CD4-positive, alpha-beta T cell treated with Interleukin-15 for 4 hours (primary cell): ENCODE data around the gene CD6.
"Not testable (repeated sequence)": the region's sequence is repeated elsewhere in the genome, so short reads cannot be mapped to it uniquely, and the experiment has no call there.

Experiments
- DNase-seq: peaks from one replicate; pipeline ENCODE4 v3.0.0-alpha.2; 2020; ENCODE audit warnings: low spot score

Gene CD6

DNA sequence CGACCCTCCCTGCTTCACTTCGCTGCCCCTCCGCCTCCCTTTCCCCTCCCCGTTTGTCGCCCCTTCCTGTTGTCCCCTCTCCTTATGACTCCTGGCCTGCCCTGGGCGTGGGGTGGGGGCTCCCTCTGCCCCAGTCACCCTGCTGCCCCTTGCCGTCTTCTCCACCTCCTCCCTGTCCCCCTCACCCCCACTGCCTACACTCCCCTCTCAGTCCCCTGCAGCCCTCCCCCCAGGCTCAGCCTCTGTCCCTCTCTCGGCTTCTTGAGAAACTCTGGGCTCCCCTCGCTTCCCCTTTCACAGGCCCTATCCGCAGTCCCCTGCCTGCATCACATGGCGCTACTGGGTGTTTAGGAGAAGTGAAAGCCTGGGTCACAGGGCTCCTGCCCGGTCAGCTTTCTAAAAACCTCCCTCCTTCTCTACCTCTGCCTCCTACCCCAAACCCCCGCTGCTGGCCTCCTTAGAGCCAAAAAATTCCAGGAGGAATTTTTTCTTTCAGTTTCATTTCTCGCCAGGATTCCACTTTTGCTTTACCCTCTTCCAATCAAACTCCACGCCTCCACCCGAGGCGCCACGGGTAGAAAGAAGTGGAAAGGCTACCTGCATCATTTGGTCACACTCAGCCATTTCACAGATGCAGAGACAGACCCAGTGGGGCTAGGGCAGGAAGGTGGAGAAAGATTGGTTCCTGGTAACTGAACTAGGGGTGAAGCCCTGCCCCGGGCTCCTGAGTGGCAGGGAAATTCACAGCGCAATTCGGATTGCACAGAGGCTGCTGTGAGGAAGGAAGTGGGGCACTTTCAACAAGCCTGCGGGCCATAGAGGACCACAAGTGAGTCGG, 19.4 kb upstream of the CD6 start, which contains the start of gene SLC15A3:
SLC15A3 (minus strand) TSS at position 273 of the 838 bp plus-strand sequence. CDS start 625 bp downstream, outside the sequence.
- peak; percentile 22 for DNase-seq

DNA sequence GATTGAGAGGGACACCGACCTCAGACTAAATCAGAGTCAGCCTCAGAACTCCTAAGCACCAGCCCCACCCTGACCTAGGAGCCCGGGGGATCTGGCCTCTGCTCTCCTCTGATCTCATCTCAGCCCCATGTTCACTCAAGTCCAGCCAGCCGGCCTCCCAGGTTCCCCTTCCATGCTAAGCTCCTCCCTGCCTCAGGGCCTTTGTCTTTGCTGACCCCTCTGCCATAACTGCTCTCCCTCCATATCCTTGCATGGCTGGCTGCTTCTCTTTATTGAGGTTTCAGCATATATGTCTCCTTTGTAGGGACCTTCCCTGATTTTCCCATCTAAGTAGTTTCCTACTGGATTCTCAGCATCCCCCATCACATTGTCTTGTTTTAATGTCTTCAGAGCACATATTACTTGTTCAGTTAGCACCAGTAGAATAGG, 18.7 kb upstream of the CD6 start:
- DNase-seq, result no peak

DNA sequence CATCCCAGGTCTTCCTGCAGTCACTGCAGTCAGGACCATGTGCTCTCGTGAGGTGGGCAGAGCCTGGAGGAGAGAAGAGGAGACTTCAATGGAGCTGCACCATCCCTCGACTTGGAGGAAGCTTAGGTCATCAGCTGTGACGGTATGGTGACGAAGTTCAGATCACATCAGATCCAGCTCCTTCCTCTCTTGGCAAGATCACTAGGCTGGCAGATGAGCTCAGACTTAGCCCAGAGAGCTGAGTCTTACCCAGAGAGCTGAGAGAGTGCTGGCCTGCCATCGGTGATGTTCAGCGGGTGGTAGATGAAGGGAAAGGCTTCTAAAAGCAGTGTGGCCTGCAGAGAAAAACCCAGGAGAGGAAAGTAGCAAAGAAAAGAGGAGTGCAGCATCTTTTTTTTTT, 17.7 kb upstream of the CD6 start:
- no peak for DNase-seq

DNA sequence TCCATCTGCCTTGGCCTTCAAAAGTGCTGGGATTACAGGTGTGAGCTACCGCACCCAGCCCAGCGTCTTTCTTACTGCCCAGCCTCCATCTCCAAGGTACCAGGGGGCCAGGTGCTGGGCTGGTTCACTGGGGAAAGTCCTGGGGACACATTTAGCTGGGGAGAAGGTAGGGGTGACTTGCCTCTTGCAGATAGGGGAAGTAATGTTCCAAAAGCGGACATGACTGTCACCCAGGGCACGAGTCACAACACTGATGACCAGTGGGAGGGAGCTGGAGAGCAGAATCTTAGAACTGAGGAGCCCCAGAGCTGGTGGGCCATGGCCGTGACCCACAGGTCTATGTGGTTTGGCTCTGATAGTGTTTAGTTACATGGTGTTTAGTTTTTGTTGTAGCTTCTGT, 17.1 kb upstream of the CD6 start:
- no peak for DNase-seq

DNA sequence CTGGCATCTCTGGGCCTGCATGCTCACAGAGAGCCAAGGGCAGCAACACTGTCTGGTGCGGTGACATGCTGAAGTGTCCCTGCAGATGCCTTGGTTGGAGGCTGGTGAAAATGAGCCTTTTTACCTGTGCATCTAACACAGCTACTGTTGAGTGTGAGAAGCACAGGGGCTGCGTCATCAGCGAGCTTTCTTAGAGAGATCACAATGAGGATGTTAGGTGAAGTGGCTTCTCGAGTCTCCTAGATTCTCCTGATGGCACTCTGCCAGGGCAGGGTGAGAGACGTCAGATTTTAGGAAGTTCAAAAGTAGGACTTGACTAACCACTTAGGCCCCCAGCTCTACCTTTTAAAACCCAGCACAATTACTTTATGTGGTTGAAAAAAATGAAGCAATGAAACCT, 15.9 kb upstream of the CD6 start:
- no peak for DNase-seq

DNA sequence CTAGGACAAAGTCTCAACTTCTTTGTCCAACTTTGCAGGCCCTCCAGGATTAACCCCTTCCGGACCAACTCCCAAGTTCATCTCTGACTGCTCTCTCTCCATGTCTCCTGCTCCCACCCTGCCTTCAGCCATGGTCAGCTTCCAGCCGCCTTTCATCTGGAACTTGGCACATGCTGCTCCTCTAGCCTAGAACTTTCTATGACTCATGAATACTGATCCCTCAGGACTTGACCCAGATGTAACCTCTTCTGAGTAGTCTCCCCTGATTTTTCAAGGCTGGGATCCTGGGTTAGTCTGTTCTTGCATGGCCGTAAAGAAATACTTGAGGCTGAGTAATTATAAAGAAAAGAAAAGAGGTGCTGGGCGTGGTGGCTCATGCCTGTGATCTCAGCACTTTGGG, 14.3 kb upstream of the CD6 start:
- no peak for DNase-seq

DNA sequence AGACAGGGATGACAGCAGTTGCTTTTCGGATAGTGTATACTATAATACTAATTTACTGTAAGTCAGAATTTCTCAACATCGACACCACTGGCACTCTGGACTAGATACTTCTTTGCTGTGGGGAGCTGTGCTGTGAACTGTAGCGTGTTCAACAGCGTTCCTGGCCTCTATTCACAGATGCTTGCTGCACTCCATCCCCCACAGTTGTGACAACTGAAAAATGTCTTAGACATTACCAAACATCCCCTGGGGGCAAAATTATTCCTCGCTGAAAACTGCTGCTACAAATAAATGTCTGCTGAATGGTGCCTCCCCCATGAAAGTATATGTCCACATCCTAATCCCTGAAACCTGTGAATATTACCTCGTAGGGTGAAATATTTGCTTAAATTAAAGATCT, 12.0 kb upstream of the CD6 start:
- DNase-seq, result no peak

DNA sequence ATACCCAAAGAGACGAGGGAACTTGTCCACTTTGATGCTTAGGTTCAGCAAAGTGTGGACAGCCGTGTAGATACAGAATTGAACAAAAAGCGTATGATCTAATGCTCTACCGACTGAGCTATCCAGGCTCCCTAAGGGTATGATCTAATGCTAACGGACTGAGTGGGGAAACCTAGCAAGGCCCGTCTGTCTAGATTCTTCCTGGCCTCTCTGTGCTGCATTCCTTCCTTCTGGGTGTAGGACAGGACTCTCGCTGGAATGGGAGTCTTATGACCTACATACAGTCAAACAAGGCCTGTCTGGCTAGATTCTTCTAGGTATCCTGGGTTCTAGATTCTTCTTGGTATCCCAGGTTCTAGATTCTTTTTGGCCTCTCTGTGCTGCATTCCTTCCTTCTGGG, 11.1 kb upstream of the CD6 start:
- no peak for DNase-seq

DNA sequence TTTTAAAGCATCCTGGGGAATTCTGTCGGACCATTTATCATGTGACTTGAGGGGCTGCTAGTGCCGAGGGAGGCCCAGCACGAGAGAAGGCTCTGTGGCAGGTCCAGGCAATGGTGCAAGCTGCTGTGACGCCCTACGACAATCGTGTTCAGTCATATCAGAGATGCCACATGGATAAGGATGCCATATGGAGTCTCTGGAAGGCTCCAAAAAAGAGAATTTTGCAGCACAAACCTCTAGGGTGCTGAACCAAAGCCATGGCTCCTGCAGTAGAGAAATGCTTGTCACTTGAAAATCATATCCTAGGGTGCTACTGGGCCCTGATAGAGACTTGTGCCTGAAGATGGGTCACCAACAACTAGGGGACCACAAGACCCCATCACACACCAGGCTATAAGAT, 6.7 kb upstream of the CD6 start:
- no peak for DNase-seq

DNA sequence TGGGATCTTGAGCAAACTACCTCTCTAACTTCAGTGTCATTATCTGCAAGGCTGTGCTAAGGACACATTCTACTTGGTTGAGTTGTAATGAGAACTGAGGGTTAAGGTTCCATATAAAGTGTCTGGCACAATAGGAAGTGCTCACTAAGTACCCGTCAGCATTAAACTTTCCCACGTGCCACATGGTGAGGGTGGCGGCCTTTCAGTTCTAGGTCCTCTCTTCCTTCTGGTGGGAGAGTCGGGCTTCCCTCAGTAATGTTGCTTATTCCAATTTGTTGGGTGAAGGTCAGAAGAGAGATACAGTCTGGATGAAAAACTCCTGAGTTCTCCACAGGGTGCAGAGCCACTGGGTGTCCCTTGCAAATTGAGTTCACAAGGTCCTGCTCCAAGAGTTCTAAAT, 4.6 kb upstream of the CD6 start:
- no peak for DNase-seq

DNA sequence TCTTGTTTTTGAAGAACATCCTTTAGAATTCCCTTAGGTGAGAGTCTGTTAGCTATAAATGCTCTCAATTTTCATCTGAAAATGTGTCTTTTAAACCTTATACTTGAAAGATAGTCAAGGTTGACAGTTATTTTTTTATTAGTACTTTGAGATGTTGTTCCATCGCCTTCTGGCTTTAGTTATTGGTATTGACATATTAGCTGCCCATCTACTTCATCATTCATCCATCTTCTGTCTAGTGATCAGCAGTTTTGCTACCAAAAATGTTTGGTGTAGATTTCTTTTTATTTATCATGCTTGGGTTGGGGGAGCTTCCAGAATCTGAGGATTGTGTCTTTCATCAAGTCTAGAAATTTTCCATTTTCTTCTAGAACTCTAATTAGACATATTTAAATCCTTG, 3.3 kb upstream of the CD6 start:
- DNase-seq, result no peak

DNA sequence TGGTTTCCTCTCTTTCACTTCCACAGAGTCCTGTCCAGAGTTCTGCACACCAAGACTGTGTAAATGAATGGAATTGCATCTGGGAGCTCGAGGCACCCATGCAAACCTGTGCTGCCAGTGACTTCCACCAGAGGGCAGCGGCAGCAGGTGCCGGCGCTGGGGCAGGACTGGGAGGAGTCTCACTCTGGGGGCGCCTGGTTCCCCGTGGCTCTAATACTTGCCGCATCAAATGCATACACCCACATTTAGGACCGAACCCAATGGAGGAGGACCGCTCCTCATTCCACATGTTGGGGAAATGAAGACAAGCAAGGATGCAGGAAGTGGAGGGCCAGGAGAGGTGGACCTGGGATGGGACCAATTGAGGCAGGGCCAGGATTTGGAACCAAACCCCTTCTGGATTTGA, 1.1 kb upstream of the CD6 start:
- peak; percentile 84 for DNase-seq

DNA sequence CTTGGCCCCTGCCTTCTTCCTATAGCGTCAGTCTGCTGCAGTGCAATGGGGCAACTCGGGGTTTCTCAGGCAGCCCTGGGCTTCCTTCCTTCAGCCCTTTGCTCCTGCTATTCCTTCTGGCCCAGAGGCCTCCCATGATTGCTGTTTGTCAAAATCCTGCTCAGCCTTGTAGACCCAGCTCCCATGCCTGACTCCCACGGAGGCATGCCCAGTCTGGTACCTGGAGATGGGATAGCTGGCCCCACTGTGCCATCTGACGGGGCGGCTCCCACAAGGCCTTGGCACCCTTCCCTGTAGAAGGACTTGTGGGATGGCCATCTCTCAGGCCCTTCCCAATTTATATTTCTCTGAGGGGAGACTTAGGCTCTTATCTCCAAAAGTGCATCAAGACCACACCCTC, 590 bp upstream of the CD6 start:
- no peak for DNase-seq

DNA sequence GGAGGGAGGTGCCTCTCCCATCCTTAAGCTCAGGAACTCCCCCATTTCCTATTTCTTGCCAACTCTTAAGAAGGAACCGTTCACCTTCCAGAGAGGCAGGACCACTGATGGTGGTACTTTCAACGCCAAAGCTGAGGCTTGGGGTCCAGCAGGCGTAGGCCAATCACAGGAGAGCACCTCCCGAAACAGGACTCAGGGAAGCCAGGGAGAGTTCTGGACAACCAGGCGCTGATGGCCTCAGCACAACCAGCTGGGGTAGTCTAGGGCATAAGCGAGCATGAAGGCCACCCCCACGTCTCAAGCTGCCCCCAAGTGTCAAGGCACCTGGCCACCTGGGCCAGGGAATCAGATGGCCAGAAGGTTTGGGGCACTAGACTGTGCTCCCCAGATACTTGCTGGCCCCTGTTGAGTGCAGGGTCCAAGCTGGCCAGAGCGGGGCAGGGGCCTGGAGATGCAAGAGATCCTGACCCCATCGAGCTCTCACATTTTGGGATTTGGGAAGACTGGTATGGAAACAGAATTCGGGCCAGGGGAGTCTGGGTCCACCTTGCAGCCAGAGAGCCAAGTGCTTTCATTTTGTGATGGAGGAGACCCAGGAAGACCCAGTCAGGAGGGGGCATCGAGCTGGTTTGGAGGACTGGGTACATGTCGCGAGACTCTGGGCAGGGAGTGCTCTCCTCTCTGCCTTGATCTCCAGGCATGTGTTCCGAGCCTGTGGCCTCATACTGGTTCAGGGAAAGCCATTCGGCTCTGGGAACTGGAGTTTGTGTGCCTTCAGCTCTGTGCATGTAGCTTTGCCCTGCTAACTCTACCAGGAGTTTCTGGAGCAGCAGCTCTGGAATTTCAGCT, 926 bp downstream of the CD6 start:
- DNase-seq, result peak; percentile 33

DNA sequence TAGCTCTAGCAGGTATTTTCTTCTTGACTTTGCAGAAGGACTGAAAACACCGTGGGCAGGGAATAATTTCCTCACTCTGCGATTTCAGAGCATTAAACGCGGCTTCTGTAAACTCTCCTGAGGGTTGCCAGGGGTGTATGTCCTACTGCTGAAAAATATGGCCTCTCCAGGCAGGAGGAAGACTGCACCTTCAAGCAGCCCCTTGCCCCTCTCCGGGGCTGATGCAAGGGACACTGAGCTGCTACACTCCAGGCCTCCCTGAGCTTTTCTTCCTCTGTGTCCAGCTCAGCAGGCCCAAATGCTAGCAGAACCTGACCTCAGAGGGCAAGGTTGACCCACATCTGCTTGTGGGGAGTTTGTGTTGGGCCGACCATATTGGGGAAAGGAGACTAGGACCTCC, 2.2 kb downstream of the CD6 start:
- DNase-seq, result no peak

DNA sequence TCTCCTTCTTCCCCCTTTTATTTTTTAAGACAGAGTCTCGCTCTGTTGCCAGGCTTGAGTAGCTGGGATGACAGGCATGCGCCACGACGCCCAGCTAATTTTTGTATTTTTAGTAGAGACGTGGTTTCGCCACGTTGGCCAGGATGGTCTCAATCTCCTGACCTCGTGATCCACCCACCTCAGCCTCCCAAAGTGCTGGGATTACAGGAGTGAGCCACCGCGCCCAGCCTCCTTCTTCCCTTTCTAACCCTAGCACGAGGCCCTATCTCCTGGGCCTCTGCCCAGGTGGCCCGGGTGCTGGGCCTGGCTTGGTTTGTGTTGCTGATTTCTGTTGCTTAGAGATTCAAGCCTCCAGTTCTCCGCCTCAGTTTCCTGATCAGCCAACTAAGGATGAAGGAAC, 2.8 kb downstream of the CD6 start:
- DNase-seq, result not testable (repeated sequence)

DNA sequence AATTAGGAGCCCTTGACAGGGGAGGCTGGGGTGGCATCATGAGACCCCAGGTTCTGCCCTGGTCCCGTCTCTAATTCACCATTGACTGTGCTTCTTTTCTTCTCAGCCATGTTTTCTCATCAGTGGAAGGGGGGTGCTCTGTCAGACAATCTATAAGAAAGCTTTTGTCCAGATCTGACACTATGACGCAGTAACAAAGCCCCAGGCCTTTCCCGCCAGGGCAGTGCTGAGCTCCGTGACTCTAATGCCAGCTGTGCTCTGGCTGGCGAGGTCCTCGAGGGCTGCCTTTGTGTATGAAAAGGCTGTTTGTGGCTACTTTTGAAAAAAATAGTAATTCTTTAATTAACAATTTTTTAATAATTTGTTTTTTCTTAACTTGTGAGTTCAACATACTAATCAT, 3.2 kb downstream of the CD6 start:
- DNase-seq, result peak; percentile 30

DNA sequence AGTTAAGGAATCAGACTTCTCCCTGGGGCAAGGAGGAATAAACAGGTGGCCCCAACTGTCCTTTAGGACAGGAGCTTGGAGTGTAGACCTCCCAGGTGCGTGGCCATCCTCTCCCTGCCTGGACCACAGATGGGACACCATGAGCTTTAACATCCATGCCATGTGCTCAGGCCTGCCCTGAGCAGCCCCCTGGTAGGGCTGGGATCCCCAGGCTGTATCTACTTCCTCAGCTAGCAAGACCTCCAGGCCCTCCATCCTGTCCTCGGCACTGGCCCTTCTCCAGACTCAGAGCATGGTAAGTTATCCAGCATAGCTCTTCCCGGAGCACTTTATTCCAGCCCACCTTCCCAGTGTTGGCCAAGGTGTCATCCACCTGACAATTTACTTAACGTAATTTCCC, 5.7 kb downstream of the CD6 start:
- no peak for DNase-seq

DNA sequence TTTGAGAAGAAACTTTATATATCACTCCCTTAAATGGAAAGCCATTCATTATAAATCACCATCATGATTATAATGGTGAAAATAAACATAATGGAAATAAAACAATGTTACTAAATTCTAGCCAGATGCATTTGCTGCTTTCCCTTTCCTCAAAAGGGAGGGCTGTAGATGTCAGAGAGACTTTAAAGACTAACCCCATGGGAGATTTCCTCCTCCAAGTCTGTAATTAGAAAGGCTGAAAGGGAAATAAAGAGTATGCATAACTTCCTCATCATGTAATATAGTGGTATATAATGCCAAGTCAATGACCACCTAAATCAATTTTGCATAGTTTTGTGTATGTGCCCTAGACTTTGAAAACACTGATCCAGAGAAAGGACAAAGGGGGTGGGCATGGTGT, 6.4 kb downstream of the CD6 start:
- DNase-seq, result no peak

DNA sequence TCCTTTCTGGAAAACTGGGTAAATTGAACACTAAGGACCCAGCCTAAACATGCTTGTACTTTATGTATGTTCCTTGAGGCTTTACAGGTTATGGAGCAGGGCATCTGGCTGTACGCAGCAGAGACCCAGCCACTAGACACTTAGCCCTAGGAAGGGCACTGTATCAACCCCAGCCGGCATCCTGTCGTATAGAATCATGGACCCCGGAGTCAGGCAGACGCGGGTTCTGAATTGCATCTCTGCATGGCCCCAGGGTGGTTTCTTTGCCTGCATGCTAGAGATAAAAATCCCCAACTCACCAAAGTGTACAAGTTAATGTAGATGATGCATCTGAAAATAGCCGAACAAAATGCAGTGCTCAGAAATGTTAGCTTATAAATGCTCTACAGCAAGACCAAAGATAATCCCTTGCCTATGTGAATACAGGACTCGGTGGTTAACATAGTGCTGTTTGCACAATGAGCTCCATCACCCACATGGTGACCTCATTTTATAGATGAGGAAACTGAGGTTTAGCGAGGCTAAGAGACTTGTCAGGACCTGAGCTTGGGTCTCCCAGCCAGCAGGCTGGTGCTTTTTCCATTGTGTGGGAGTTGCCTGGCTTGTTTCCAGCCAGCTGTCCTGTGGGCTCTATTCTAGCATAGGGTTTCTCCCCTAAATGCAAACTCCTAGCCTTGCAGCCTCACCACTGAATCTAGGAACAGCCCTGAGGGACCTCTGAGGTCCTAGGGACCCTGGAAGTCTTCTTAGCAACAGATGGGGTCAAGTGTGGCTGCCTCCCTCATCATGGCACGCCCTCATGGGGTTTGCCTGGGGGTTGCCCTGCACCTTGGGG, 7.3 kb downstream of the CD6 start:
- peak; percentile 54 for DNase-seq

DNA sequence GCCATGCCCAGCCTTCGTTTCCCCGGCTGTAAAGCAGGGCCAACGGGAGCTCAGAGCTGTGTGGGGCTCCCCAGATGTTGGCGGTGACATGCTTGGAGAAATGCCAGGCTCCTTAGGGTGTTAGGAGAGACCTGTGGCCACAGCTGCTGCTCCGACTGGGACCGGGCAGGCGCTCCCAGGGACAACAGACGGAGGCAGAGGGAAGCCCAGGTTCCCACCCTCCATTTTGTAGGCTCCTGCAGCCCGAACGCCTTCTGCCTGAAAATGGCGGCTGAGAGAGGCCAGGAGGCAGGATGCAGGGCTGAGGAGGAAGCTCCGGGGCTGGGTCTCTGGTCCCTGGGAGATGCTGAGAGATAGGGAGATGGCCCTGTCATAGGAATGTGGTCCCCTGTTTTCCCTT, 10.0 kb downstream of the CD6 start:
- DNase-seq, result no peak

DNA sequence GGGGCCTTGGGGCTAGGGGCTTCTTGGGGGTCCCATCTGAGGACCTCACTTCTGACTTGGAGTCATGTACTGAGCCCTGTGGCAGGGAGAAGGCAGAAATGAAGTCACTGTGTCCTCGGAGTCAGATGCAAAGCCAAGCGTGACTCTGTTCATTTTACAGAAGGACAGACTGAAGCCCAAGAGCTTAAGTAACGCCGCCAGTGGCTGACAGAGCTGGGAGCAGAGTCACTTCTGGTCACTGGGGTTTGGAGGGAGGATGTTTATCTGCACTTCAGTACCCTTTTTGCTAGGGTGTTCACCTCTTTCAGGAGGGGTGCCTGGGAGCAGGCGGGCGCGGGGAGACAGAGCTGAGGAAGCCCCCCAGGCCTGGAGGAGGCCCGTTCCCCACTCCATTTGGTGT, 10.7 kb downstream of the CD6 start:
- no peak for DNase-seq
